Astrocyte (in vitro differentiated cells and primary cell): ENCODE data around the gene ANKRD11.

Experiments used
- CTCF ChIP-seq: IDR thresholded peaks from 2 replicates; pipeline ENCODE4 v1.5.1; 2011; ENCODE audit warnings: low read depth, mild to moderate bottlenecking, inconsistent platforms, low read length, moderate library complexity; ENCODE audit not compliant: insufficient read depth
- EZH2 ChIP-seq: IDR thresholded peaks from 2 replicates; pipeline ENCODE4 v1.6.1; 2012; ENCODE audit warnings: mild to moderate bottlenecking, low read length, inconsistent platforms; ENCODE audit not compliant: insufficient read depth

- TF ChIP-seq CTCF, result no peak
- no peak for TF ChIP-seq EZH2
These were observed 201.4 kb downstream of the ANKRD11 start for GRCh38 chr16:89288966-89289365.
